T-helper 2 cell treated with Interferon-gamma antibody and Interleukin-4, amounts not matched to agents 100 ng/mL and 5 ng/mL, for 36 hours (primary cell): ENCODE results near the gene ABCA4. TPM values are rescaled to one million over a fixed set of nuclear protein-coding genes. Genes with fewer than 3 reads are reported as not detected.
"Not testable (repeated sequence)": the region's sequence is repeated elsewhere in the genome, so short reads cannot be mapped to it uniquely, and the experiment has no call there.

Source experiments
- intact Hi-C: fragments of 100-400 bp; cut with micrococcal nuclease; formaldehyde crosslinking; loops from one replicate; pipeline ENCODE4 v1.15.1; 2023
- total RNA-seq: library from RNA; stranded (reverse); gene quantifications from 2 replicates; pipeline ENCODE4 v1.2.3, GENCODE V29; 2022

Gene ABCA4
- total RNA-seq, 1 donor from 2014 or later, result not detected

- intact Hi-C loops, result no loop called here
These were observed 162.8 kb downstream of the ABCA4 start for GRCh38 chr1:93958032-93958725.

GRCh38 chr1:93955765-93956164, 165.2 kb downstream of the ABCA4 start:
- intact Hi-C loops, result no loop called here

DNA sequence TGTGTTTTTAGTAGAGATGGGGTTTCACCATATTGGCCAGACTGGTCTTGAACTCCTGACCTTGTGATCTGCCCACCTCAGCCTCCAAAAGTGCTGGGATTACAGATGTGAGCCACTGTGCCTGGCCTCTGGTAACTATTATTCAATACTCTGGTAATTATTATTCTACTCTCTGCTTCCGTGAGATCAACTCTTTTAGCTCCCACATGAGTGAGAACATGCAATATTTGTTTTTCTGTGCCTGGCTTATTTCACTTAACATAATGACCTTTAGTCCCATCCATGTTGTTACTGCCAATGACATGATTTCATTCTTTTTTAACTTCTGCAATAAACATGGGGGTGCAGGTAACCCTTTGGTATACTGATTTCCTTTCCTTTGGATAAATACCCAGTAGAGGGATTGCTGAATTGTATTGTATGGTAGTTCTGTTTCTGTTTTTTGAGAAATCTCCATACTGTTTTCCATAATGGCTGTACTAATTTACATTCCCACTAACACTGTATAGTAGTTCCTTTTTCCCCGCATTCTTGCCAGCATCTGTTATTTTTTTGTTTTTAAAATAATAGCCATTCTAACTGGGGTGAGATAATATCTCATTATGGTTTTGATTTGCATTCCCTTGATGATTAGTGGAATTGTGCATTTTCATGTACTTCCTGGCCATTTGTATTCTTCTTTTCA, 173.8 kb downstream of the ABCA4 start:
- intact Hi-C loops, result not testable (repeated sequence)

Other genes with a start within 250 kb of the ABCA4 start
- 68.6 and 69.0 TPM in 2 replicates for gene DNTTIP2, start 241.9 kb downstream of the ABCA4 start, total RNA-seq
- gene GCLM, start 211.7 kb downstream of the ABCA4 start, total RNA-seq, result 27.0 and 27.6 TPM in 2 replicates
- not detected in 2 replicates for gene ARHGAP29, start 116.4 kb upstream of the ABCA4 start, total RNA-seq